GM12878 (cell line): ENCODE measurements around the gene SLC49A4. TPM values are rescaled to one million over a fixed set of nuclear protein-coding genes. Genes with fewer than 3 reads are reported as not detected.

Experiments used
- ATAC-seq: fragments of 200-7000 bp; cut with Tn5 transposase; 3 replicates; pipeline ENCODE4 v1.9.1; 2020; ENCODE audit warnings: mild to moderate bottlenecking, moderate library complexity
- BruUV-seq: library from RNA; stranded (reverse); fragments of 400-500 nt; replicated peaks from 2 replicates; lab custom pipeline; 2021; lab: Mats Ljungman, UMichigan
- CTCF ChIA-PET: fragments of 300-600 bp; sonication (Branson Sonifier 250); formaldehyde crosslinking; extraction: SDS; loops from one replicate; lab custom pipeline; 2021; ENCODE audit warnings: inconsistent platforms; lab: Yijun Ruan, JAX
- POLR2A ChIA-PET: fragments of 350-600 bp; formaldehyde crosslinking; extraction: SDS; loops from one replicate; lab custom pipeline; 2021; ENCODE audit warnings: inconsistent platforms; lab: Charles Lee
- RAD21 ChIA-PET: fragments of 300-600 bp; sonication (Branson Sonifier 250); formaldehyde crosslinking; loops from one replicate; lab custom pipeline; 2023; ENCODE audit warnings: antibody characterized with exemption; ENCODE audit not compliant: unreplicated experiment; lab: Charles Lee
- SMC1A ChIA-PET: fragments of 300-600 bp; sonication (Branson Sonifier 250); formaldehyde crosslinking; loops from one replicate; lab custom pipeline; 2023; ENCODE audit not compliant: unreplicated experiment, uncharacterized antibody; lab: Charles Lee
- DNase-seq: peaks from one replicate; pipeline ENCODE4 v3.0.0-alpha.2; 2011; ENCODE audit warnings: low read depth, low spot score
- FAIRE-seq: peaks from 3 replicates; lab custom pipeline; 2011; peaks lifted over from hg19 to GRCh38; lab: Jason Lieb, UNC
- H2AFZ ChIP-seq: 2 replicates; pipeline ENCODE4 v1.6.0; 2011; ENCODE audit warnings: low read depth, low read length, control low read depth; ENCODE audit not compliant: control insufficient read depth
- H3K27ac ChIP-seq: 2 replicates; pipeline ENCODE4 v1.5.1; 2011; ENCODE audit warnings: control low read depth; ENCODE audit not compliant: control insufficient read depth, insufficient read depth
- H3K27me3 ChIP-seq, 2 experiments: replicated peaks in 1 of 2; 2 replicates each; pipeline versions ENCODE4 v1.6.0 to v1.6.1; 2011; ENCODE audit warnings: low read length in 1 of 2; ENCODE audit not compliant: control insufficient read depth in 2 of 2, insufficient read depth in 2 of 2
- H3K36me3 ChIP-seq, 2 experiments: 2 replicates each; pipeline ENCODE4 v1.5.1; 2011; ENCODE audit warnings: low read length in 1 of 2; ENCODE audit not compliant: control insufficient read depth in 2 of 2, insufficient read depth in 2 of 2
- H3K4me1 ChIP-seq: 2 replicates; pipeline ENCODE4 v1.6.1; 2011; ENCODE audit warnings: mild to moderate bottlenecking, low read length, moderate library complexity, mixed read lengths; ENCODE audit not compliant: control insufficient read depth, insufficient read depth
- H3K4me2 ChIP-seq: 2 replicates; pipeline ENCODE4 v1.6.0; 2011; ENCODE audit warnings: control low read depth; ENCODE audit not compliant: control insufficient read depth, insufficient read depth
- H3K4me3 ChIP-seq: fragments of 200-600 bp; sonication (generic); 2 replicates; pipeline ENCODE4 v1.5.1; 2016
- H3K79me2 ChIP-seq: 2 replicates; pipeline ENCODE4 v1.6.0; 2011; ENCODE audit warnings: low read length; ENCODE audit not compliant: control insufficient read depth, insufficient read depth
- H3K9ac ChIP-seq: 2 replicates; pipeline ENCODE4 v1.8.0; 2011; ENCODE audit warnings: low read length, control low read depth, mixed read lengths; ENCODE audit not compliant: control insufficient read depth, insufficient read depth
- H3K9me3 ChIP-seq: replicated peaks from 3 replicates; pipeline ENCODE4 v1.5.1; 2011; ENCODE audit warnings: mild to moderate bottlenecking, low read length; ENCODE audit not compliant: control insufficient read depth, insufficient read depth
- H4K20me1 ChIP-seq: 2 replicates; pipeline ENCODE4 v1.6.0; 2011; ENCODE audit not compliant: control insufficient read depth, insufficient read depth
- ASH2L ChIP-seq: fragments of 300-600, 200-600 bp; sonication (generic); IDR thresholded peaks from 2 replicates; pipeline ENCODE4 v1.6.1; 2017; ENCODE audit warnings: low read depth, mild to moderate bottlenecking, borderline replicate concordance
- BMI1 ChIP-seq: fragments of 450-650 bp; IDR thresholded peaks from 2 replicates; pipeline ENCODE4 v1.6.1; 2016; ENCODE audit warnings: mild to moderate bottlenecking, moderate library complexity, borderline replicate concordance
- CBFB ChIP-seq: IDR thresholded peaks from 2 replicates; pipeline ENCODE4 v1.6.1; 2016; ENCODE audit warnings: antibody characterized with exemption, low read depth
- CBX3 ChIP-seq: fragments of 200-600 bp; sonication (generic); IDR thresholded peaks from 2 replicates; pipeline ENCODE4 v1.6.1; 2016; ENCODE audit warnings: low read depth, borderline replicate concordance
- CREB1 ChIP-seq: IDR thresholded peaks from 2 replicates; pipeline ENCODE4 v1.6.1; 2012; ENCODE audit warnings: low read depth, mild to moderate bottlenecking, inconsistent platforms
- EGR1 ChIP-seq, 2 experiments: IDR thresholded peaks; 1 replicate in 1 of 2; 2 replicates in 1 of 2; pipeline ENCODE4 v1.6.1; 2011 to 2012; ENCODE audit warnings: low read depth in 2 of 2, low read length in 2 of 2, borderline replicate concordance in 1 of 2, mild to moderate bottlenecking in 1 of 2, moderate library complexity in 1 of 2
- ELK1 ChIP-seq: IDR thresholded peaks from 2 replicates; pipeline ENCODE4 v1.6.1; 2012; ENCODE audit warnings: low read depth, low read length, improper control_type of control experiment
- FOXM1 ChIP-seq: IDR thresholded peaks from 2 replicates; pipeline ENCODE4 v1.6.1; 2012; ENCODE audit warnings: low read depth, mild to moderate bottlenecking, inconsistent platforms, low read length, moderate library complexity
- IKZF2 ChIP-seq, 2 experiments: fragments of 450-650 bp; IDR thresholded peaks; 2 replicates each; pipeline ENCODE4 v1.6.1; 2017; ENCODE audit warnings: mild to moderate bottlenecking in 2 of 2, moderate library complexity in 2 of 2
- MYB ChIP-seq: fragments of 150-350 bp; IDR thresholded peaks from 2 replicates; pipeline ENCODE4 v1.6.1; 2014; ENCODE audit warnings: mild to moderate bottlenecking, low read depth, low read length, borderline replicate concordance
- NR2C2 ChIP-seq: IDR thresholded peaks from 2 replicates; pipeline ENCODE4 v1.6.1; 2011; ENCODE audit warnings: borderline replicate concordance, low read depth; ENCODE audit not compliant: control insufficient read depth, insufficient read length
- NR2F1 ChIP-seq: fragments of 450-650 bp; conservative IDR thresholded peaks from 2 replicates; pipeline ENCODE4 v1.6.1; 2017; ENCODE audit warnings: mild to moderate bottlenecking
- NRF1 ChIP-seq: conservative IDR thresholded peaks from 2 replicates; pipeline ENCODE4 v1.6.1; 2011; ENCODE audit warnings: mild to moderate bottlenecking, low read depth, low read length, improper control_type of control experiment
- PAX5 ChIP-seq: IDR thresholded peaks from 2 replicates; pipeline ENCODE4 v1.6.1; 2011; ENCODE audit warnings: low read depth, low read length, borderline replicate concordance
- PML ChIP-seq: IDR thresholded peaks from 2 replicates; pipeline ENCODE4 v1.6.1; 2012; ENCODE audit warnings: low read length, inconsistent platforms
- RAD51 ChIP-seq: fragments of 450-650 bp; IDR thresholded peaks from 2 replicates; pipeline ENCODE4 v1.6.1; 2016; ENCODE audit warnings: moderate library complexity, mild to moderate bottlenecking, inconsistent platforms
- RBBP5 ChIP-seq: fragments of 200-600 bp; sonication (generic); conservative IDR thresholded peaks from 2 replicates; pipeline ENCODE4 v1.6.1; 2016
- RELA ChIP-seq: fragments of 450-650 bp; IDR thresholded peaks from 2 replicates; pipeline ENCODE4 v1.8.0; 2014; ENCODE audit warnings: borderline replicate concordance; ENCODE audit not compliant: partially characterized antibody
- RFX5 ChIP-seq: IDR thresholded peaks from 2 replicates; pipeline ENCODE4 v1.6.1; 2011; ENCODE audit warnings: low read depth, low read length, improper control_type of control experiment
- SREBF2 ChIP-seq: IDR thresholded peaks from 2 replicates; pipeline ENCODE4 v1.6.1; 2012; ENCODE audit warnings: mild to moderate bottlenecking, low read length
- USF2 ChIP-seq: IDR thresholded peaks from 2 replicates; pipeline ENCODE4 v1.6.1; 2011; ENCODE audit warnings: low read depth, low read length, improper control_type of control experiment, borderline replicate concordance
- ZBED1 ChIP-seq: IDR thresholded peaks from 2 replicates; pipeline ENCODE4 v1.6.1; 2016; ENCODE audit warnings: borderline replicate concordance
- ZNF384 ChIP-seq: IDR thresholded peaks from 2 replicates; pipeline ENCODE4 v1.6.1; 2012; ENCODE audit warnings: low read depth, mild to moderate bottlenecking, low read length, improper control_type of control experiment, borderline replicate concordance
- WGBS: methylation state at CpG from one replicate; pipeline ENCODE4 v1.1.6; 2016; ENCODE audit warnings: low lambda C conversion rate; ENCODE audit not compliant: insufficient replicate concordance, insufficient coverage; ENCODE audit errors: missing lambda C conversion rate; 5-methylcytosine and 5-hydroxymethylcytosine counted together
- in situ Hi-C: fragments of 300-500 bp; cut with MboI; formaldehyde crosslinking; loops from 9 replicates; pipeline ENCODE4 v1.14.3; 2018; ENCODE audit warnings: mixed read lengths
- intact Hi-C: fragments of 100-400 bp; cut with micrococcal nuclease; formaldehyde crosslinking; loops from one replicate; pipeline ENCODE4 v1.14.2; 2022; ENCODE audit not compliant: unreplicated experiment
- polyA plus RNA-seq, 11 experiments: library from polyadenylated mRNA; depleted of rRNA in 4 of 11; unstranded in 6 of 11; stranded (reverse) in 5 of 11; fragments of >200 nt; fragmentation: Nextera tagmentation in 4 of 11; fragmentation: Illumina TruSeq in 1 of 11; extraction: Ambion mirVana in 4 of 11; extraction: Trizol in 1 of 11; gene quantifications; 1 replicate in 1 of 11; 2 replicates in 10 of 11; pipeline versions ENCODE4 v1.2.1 to v1.2.3, GENCODE V29; 2011 to 2016; ENCODE audit warnings: inconsistent platforms in 2 of 11, missing spikeins in 2 of 11, low read depth in 1 of 11
- total RNA-seq, 4 experiments: library from RNA; depleted of rRNA in 3 of 4; stranded (reverse); fragments of >200 nt in 3 of 4; fragmentation: Illumina TruSeq in 1 of 4; extraction: Trizol in 1 of 4; gene quantifications; 2 replicates each; pipeline versions ENCODE4 v1.2.1 to v1.2.3, GENCODE V29; 2013 to 2021

The SLC49A4 gene
- total and polyA plus RNA-seq, 10 of the 15 experiments (the other 5 are each of a cell fraction or from before 2014, with no cell fraction given), result 0.48 to 2.2 (median 1.4) TPM

GRCh38 chr3:122755491-122755890 is 39.4 kb upstream of the SLC49A4 start (continued):
- TF ChIP-seq USF2 (no peak), RBBP5 (no peak), CBX3 (no peak), ZNF384 (no peak), FOXM1 (no peak), BMI1 (no peak)
- TF ChIP-seq, all 136 proteins: peak for 0

- ChIA-PET POLR2A (interaction anchor here (0.7 kb wide), 1 partner anchor 13 kb away, joined by 3 read pairs; no protein-coding TSS in a partner anchor), SMC1A (interaction anchor here (1.2 to 1.8 kb wide), 6 partner anchors 13 to 200 kb away, joined by 3 to 5 read pairs (median 4); no protein-coding TSS in a partner anchor), CTCF (interaction anchor here (0.9 to 4.9 kb wide), 4 partner anchors 13 to 182 kb away, joined by 3 to 23 read pairs (median 12); no protein-coding TSS in a partner anchor)
- no peaks in the 10 kb centered on the region for H3K9me3 ChIP-seq
- BruUV-seq, result no TSS peak
- TF ChIP-seq NR2F1, result no peak
- no peak for TF ChIP-seq ZBED1
- no peak for TF ChIP-seq NRF1
- TF ChIP-seq IKZF2 (IDR thresholded peaks at IDR 0.05), result no peak
- no peak for TF ChIP-seq ELK1
- TF ChIP-seq CREB1, result no peak
- no peak for TF ChIP-seq PML
- no peak for TF ChIP-seq RELA
- TF ChIP-seq ASH2L, result no peak
- TF ChIP-seq CBFB, result no peak
- no peak for TF ChIP-seq SREBF2
- no peak for TF ChIP-seq RFX5
- no peak for TF ChIP-seq NR2C2
- TF ChIP-seq MYB, result no peak
- TF ChIP-seq PAX5, result no peak
- no peak for TF ChIP-seq RBBP5
- no peak for TF ChIP-seq RAD51
- TF ChIP-seq EGR1 (IDR thresholded peaks at IDR 0.05; ENCODE audit: borderline replicate concordance in 1 of 2, low read depth in 2 of 2, low read length in 2 of 2), result no peak
- TF ChIP-seq, all 136 proteins: peak for 0
- Histone ChIP-seq H3K27ac (no peak overlapping the region), H3K36me3 (no peaks in the 10 kb centered on the region; a peak in 1 of 4 replicates), H3K4me2 (no peak overlapping the region), H2AFZ (no peak overlapping the region), H3K4me1 (no peaks in the 10 kb centered on the region), H3K27me3 (no peaks in the 10 kb centered on the region), H3K9ac (no peak overlapping the region), H3K79me2 (no peaks in the 10 kb centered on the region), H4K20me1 (no peaks in the 10 kb centered on the region), H3K4me3 (no peak overlapping the region)
- ATAC-seq (peak; percentile 22; the same call in 1 of the 3 replicates), FAIRE-seq (no peak), DNase-seq (no peak)
- 65% methylated on average over 3 of the region's 3 CpGs for WGBS
- in situ Hi-C loops (loop anchor here (5.0 kb wide), 1 partner anchor 273 kb away; no protein-coding TSS in a partner anchor), intact Hi-C loops (loop anchor here (10.0 kb wide), 1 partner anchor 186 kb away; no protein-coding TSS in a partner anchor)
- RAD21 ChIA-PET, result interaction anchor here (0.6 to 1.6 kb wide), 5 partner anchors 15 to 448 kb away, joined by 3 to 4 read pairs (median 3); no protein-coding TSS in a partner anchor
Observed at GRCh38 chr3:122758877-122759560, 35.9 kb upstream of the SLC49A4 start.
